SH-SY5Y (cell line): Measurements from ENCODE around the gene UBE2G2.

Experiments used
- GATA2 ChIP-seq: IDR thresholded peaks from 2 replicates; pipeline ENCODE4 v1.6.1; 2011; ENCODE audit warnings: mild to moderate bottlenecking, low read depth, low read length
- GATA3 ChIP-seq: IDR thresholded peaks from 2 replicates; pipeline ENCODE4 v1.6.1; 2011; ENCODE audit warnings: low read depth, mild to moderate bottlenecking, low read length, moderate library complexity

DNA sequence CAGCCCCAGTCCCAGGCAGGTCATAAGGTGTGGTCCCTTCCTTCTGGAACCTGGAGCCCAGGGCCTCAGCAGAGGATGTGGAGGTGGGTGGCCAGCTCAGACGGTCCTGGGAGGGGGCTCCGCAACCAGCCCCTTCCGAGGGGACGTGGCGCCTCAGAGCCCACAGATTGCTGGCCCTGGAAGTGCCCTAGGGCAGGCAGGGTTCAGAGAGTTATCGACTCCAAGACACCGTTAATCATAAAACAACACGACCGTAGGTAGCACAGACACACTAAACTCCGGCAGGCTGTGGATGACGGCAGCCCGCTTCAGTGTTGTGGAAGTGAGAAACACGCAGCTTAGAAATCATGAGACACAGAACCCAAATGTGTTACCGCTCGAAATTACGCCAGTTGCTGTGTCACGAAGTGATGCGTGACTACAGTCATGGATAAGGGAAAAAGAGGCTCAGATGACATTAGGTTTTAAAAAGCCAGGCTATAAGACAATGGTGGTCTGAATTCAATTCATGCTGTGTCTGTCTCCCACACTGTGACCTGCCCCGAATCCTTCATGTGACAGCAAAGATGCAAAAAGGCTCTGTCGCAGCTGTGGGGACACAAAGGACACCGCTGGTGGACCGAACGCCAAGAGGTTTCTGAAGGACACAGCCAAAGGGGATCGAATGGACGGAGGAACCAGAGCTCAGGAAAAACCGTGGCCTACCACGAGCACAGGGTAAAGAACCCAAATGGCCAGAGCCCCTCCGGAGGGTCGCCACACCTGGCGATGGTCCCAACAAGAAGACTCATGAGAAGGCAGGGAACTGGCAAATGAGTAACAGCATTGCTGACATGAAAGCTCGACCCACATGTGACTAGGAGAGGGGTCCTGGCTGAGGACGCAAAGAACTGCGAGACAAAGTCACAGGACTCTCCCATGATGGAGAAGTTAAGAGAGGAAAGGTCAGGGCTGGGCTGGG is 17.9 kb upstream of the UBE2G2 start:
- no peak for TF ChIP-seq GATA2
- no peak for TF ChIP-seq GATA3
